Endothelial cell of umbilical vein (primary cell): ENCODE data around the gene GIGYF2. TPM values are rescaled to one million over a fixed set of nuclear protein-coding genes. Genes with fewer than 3 reads are reported as not detected.

Experiments
- BruUV-seq: library from RNA; stranded (reverse); fragments of 400-500 nt; replicated peaks from 2 replicates; lab custom pipeline; 2021; lab: Mats Ljungman, UMichigan
- CTCF ChIA-PET: fragments of 300-600, 350-600 bp; sonication (Branson Sonifier 250); formaldehyde crosslinking; loops from one replicate; lab custom pipeline; 2021; ENCODE audit warnings: antibody characterized with exemption, inconsistent platforms; lab: Charles Lee
- POLR2A ChIA-PET: fragments of 300-600, 350-600 bp; sonication (Branson Sonifier 250); formaldehyde crosslinking; loops from one replicate; lab custom pipeline; 2021; ENCODE audit warnings: antibody characterized with exemption, inconsistent platforms; lab: Charles Lee
- DNase-seq: peaks from one replicate; pipeline ENCODE4 v3.0.0-alpha.2; 2011; ENCODE audit warnings: low read depth, low spot score
- FAIRE-seq: peaks from 2 replicates; lab custom pipeline; 2011; peaks lifted over from hg19 to GRCh38; lab: Jason Lieb, UNC
- H2AFZ ChIP-seq: 2 replicates; pipeline ENCODE4 v1.6.0; 2012; ENCODE audit warnings: low read depth, low read length, control low read depth, inconsistent platforms
- H3K27ac ChIP-seq: 2 replicates; pipeline ENCODE4 v1.5.1; 2011; ENCODE audit warnings: low read depth, mild to moderate bottlenecking, control low read depth, low read length, moderate library complexity; ENCODE audit not compliant: insufficient read depth
- H3K27me3 ChIP-seq, 2 experiments: 2 replicates each; pipeline versions ENCODE4 v1.6.0 to v1.6.1; 2011; ENCODE audit warnings: low read length in 2 of 2, mixed read lengths in 1 of 2; ENCODE audit not compliant: control insufficient read depth in 2 of 2, insufficient read depth in 2 of 2
- H3K36me3 ChIP-seq, 2 experiments: 2 replicates in 1 of 2; 3 replicates in 1 of 2; pipeline ENCODE4 v1.5.1; 2011; ENCODE audit warnings: low read length in 2 of 2, mild to moderate bottlenecking in 1 of 2, moderate library complexity in 1 of 2; ENCODE audit not compliant: control insufficient read depth in 2 of 2, insufficient read depth in 2 of 2; ENCODE audit errors: extremely low read depth in 1 of 2
- H3K4me1 ChIP-seq: 3 replicates; pipeline ENCODE4 v1.5.1; 2011; ENCODE audit warnings: mild to moderate bottlenecking, low read length; ENCODE audit not compliant: control insufficient read depth, insufficient read depth; ENCODE audit errors: extremely low read depth
- H3K4me2 ChIP-seq: 2 replicates; pipeline ENCODE4 v1.6.1; 2011; ENCODE audit warnings: low read length, control low read depth, mixed read lengths; ENCODE audit not compliant: insufficient read depth
- H3K4me3 ChIP-seq, 3 experiments: fragments of 200-600 bp in 1 of 3; sonication (generic), shearing (Covaris generic) in 1 of 3; replicated peaks in 1 of 3; 2 replicates each; pipeline ENCODE4 v1.5.1; 2011 to 2016; ENCODE audit warnings: control low read depth in 3 of 3, low read length in 3 of 3, mild to moderate bottlenecking in 2 of 3, inconsistent platforms in 1 of 3, low read depth in 1 of 3, moderate library complexity in 1 of 3; ENCODE audit not compliant: insufficient read depth in 1 of 3
- H3K79me2 ChIP-seq: 2 replicates; pipeline ENCODE4 v1.6.0; 2012; ENCODE audit warnings: low read length, inconsistent platforms; ENCODE audit not compliant: control insufficient read depth, insufficient read depth
- H3K9ac ChIP-seq: replicated peaks from 2 replicates; pipeline ENCODE3; 2011; ENCODE audit warnings: low read length, control low read depth; ENCODE audit not compliant: insufficient read depth; ENCODE audit errors: extremely low read depth
- H3K9me1 ChIP-seq: replicated peaks from 3 replicates; pipeline ENCODE4 v1.6.0; 2011; ENCODE audit warnings: mild to moderate bottlenecking, low read length; ENCODE audit not compliant: control insufficient read depth, insufficient read depth; ENCODE audit errors: extremely low read depth
- H3K9me3 ChIP-seq: replicated peaks from 2 replicates; pipeline ENCODE4 v1.5.1; 2012; ENCODE audit warnings: low read length, inconsistent platforms; ENCODE audit not compliant: control insufficient read depth, insufficient read depth
- H4K20me1 ChIP-seq: replicated peaks from 2 replicates; pipeline ENCODE3; 2011; ENCODE audit warnings: mild to moderate bottlenecking, low read length; ENCODE audit not compliant: control insufficient read depth, insufficient read depth; ENCODE audit errors: extremely low read depth
- CTCF ChIP-seq, 2 donors: IDR thresholded peaks; 1 replicate in 1 of 2; 2 replicates in 1 of 2; pipeline ENCODE4 v1.5.1; 2011; ENCODE audit warnings: low read length in 2 of 2, mild to moderate bottlenecking in 2 of 2, moderate library complexity in 2 of 2, control low read depth in 1 of 2, inconsistent platforms in 1 of 2, low read depth in 1 of 2; ENCODE audit not compliant: insufficient read depth in 1 of 2; ENCODE audit errors: extremely low read depth in 1 of 2
- EZH2 ChIP-seq: IDR thresholded peaks from 2 replicates; pipeline ENCODE4 v1.6.1; 2012; ENCODE audit warnings: borderline replicate concordance, low read depth, mild to moderate bottlenecking, moderate library complexity, low read length, inconsistent platforms; ENCODE audit not compliant: severe bottlenecking
- FOS ChIP-seq: IDR thresholded peaks from 2 replicates; pipeline ENCODE4 v1.6.1; 2011; ENCODE audit warnings: mild to moderate bottlenecking, low read length, moderate library complexity, borderline replicate concordance; ENCODE audit not compliant: insufficient read depth
- GATA2 ChIP-seq: IDR thresholded peaks from 2 replicates; pipeline ENCODE4 v1.7.0; 2011; ENCODE audit warnings: low read depth, mild to moderate bottlenecking, moderate library complexity, mixed read lengths, low read length; ENCODE audit not compliant: insufficient read length, insufficient read depth
- JUN ChIP-seq: IDR thresholded peaks from 2 replicates; pipeline ENCODE4 v1.6.1; 2011; ENCODE audit warnings: borderline replicate concordance, low read depth; ENCODE audit not compliant: insufficient read length, insufficient read depth
- MAX ChIP-seq: IDR thresholded peaks from 2 replicates; pipeline ENCODE4 v1.6.1; 2011; ENCODE audit not compliant: insufficient read depth, insufficient read length
- MYC ChIP-seq: IDR thresholded peaks from one replicate; pipeline ENCODE4 v1.6.1; 2011; ENCODE audit warnings: mild to moderate bottlenecking, low read depth, low read length
- POLR2A ChIP-seq: IDR thresholded peaks from 2 replicates; pipeline ENCODE4 v1.6.1; 2012; ENCODE audit warnings: low read depth, mild to moderate bottlenecking, control low read depth, low read length
- POLR2AphosphoS5 ChIP-seq: IDR thresholded peaks from 2 replicates; pipeline ENCODE4 v1.6.1; 2012; ENCODE audit warnings: low read depth, mild to moderate bottlenecking, control low read depth, low read length, moderate library complexity; ENCODE audit not compliant: insufficient read depth
- dilution Hi-C: fragments of 300-500 bp; cut with MboI; formaldehyde crosslinking; loops from one replicate; pipeline ENCODE4 v1.15.0; 2019; ENCODE audit warnings: low sequenced_read_pairs; ENCODE audit not compliant: extremely low pct_ligation_motif_present
- intact Hi-C: fragments of 100-400 bp; cut with micrococcal nuclease; formaldehyde crosslinking; loops from one replicate; pipeline ENCODE4 v1.10.0; 2022
- polyA plus RNA-seq, 4 experiments: library from polyadenylated mRNA; depleted of rRNA in 3 of 4; stranded (reverse) in 3 of 4; unstranded in 1 of 4; fragments of >200 nt; gene quantifications; 2 replicates each; pipeline versions ENCODE4 v1.2.1 to v1.2.3, GENCODE V29; 2011 to 2012; ENCODE audit warnings: missing spikeins in 1 of 4
- total RNA-seq: library from RNA; stranded (reverse); gene quantifications from 2 replicates; pipeline ENCODE4 v1.2.3, GENCODE V29; 2021

GIGYF2 gene
- total and polyA plus RNA-seq, 2 donors (not counting 3 experiments of a cell fraction or from before 2014, with no cell fraction given), result 22.9 to 56.4 TPM

- Histone ChIP-seq H3K4me3 (no peak overlapping the region), H2AFZ (no peak overlapping the region), H3K9me1 (no peaks in the 10 kb centered on the region), H3K9me3 (no peaks in the 10 kb centered on the region), H3K36me3 (no peaks in the 10 kb centered on the region), H3K79me2 (no peaks in the 10 kb centered on the region), H3K27me3 (no peaks in the 10 kb centered on the region), H3K4me1 (no peaks in the 10 kb centered on the region), H3K9ac (no peak overlapping the region), H4K20me1 (no peaks in the 10 kb centered on the region), H3K27ac (no peak overlapping the region), H3K4me2 (no peak overlapping the region)
- TF ChIP-seq MAX, result no peak
- no peak for TF ChIP-seq EZH2
- no peak for TF ChIP-seq MYC
- TF ChIP-seq CTCF (IDR thresholded peaks at IDR 0.05; ENCODE audit: extremely low read depth in 1 of 2, insufficient read depth in 1 of 2, low read depth in 1 of 2, low read length in 2 of 2), result no peak
- TF ChIP-seq POLR2A, result no peak
- TF ChIP-seq JUN, result no peak
- TF ChIP-seq FOS, result no peak
- TF ChIP-seq POLR2AphosphoS5, result no peak
- TF ChIP-seq GATA2, result no peak
- FAIRE-seq, result no peak
- intact Hi-C loops, result no loop called here
- ChIA-PET CTCF (no interaction called here), POLR2A (no interaction called here)
- no peak for DNase-seq
- dilution Hi-C loops, result no loop called here
- no TSS peak for BruUV-seq
These were observed 174.3 kb downstream of the GIGYF2 start for GRCh38 chr2:232871418-232871834.
